HG03045 (cell line): ENCODE data around the gene PWWP2B.

ENCODE experiments used
- ATAC-seq: cut with Tn5 transposase; IDR thresholded peaks from one replicate; pipeline ENCODE4 v1.9.1; 2021; ENCODE audit warnings: mild to moderate bottlenecking, moderate library complexity; ENCODE audit not compliant: unreplicated experiment

The PWWP2B gene

GRCh38 chr10:132406181-132406580 is 9.2 kb downstream of the PWWP2B start:
- ATAC-seq: no peak

- ATAC-seq: no peak
Measured at GRCh38 chr10:132406750-132407149, 9.8 kb downstream of the PWWP2B start.

GRCh38 chr10:132407243-132407746 is 10.3 kb downstream of the PWWP2B start:
- ATAC-seq: no peak

GRCh38 chr10:132407846-132408278 is 10.9 kb downstream of the PWWP2B start:
- no peak for ATAC-seq

GRCh38 chr10:132408367-132408781 is 11.4 kb downstream of the PWWP2B start:
- ATAC-seq: no peak

GRCh38 chr10:132408823-132409666 is 12.0 kb downstream of the PWWP2B start:
- ATAC-seq: no peak

- ATAC-seq: no peak
Measured at GRCh38 chr10:132409667-132410028, 12.6 kb downstream of the PWWP2B start.

- no peak for ATAC-seq
Measured at GRCh38 chr10:132410056-132410778, 13.2 kb downstream of the PWWP2B start.

- no peak for ATAC-seq
Measured at GRCh38 chr10:132410779-132411532, 14.0 kb downstream of the PWWP2B start.

- no peak for ATAC-seq
Measured at GRCh38 chr10:132411561-132412253, 14.7 kb downstream of the PWWP2B start.

- no peak for ATAC-seq
Measured at GRCh38 chr10:132412316-132413192, 15.6 kb downstream of the PWWP2B start.

GRCh38 chr10:132413226-132414205 is 16.5 kb downstream of the PWWP2B start:
- no peak for ATAC-seq

- ATAC-seq: no peak
Measured at GRCh38 chr10:132414402-132415016, 17.5 kb downstream of the PWWP2B start.

GRCh38 chr10:132415255-132415654 is 18.3 kb downstream of the PWWP2B start:
- ATAC-seq: no peak

- ATAC-seq: no peak
Measured at GRCh38 chr10:132415956-132416355, 19.0 kb downstream of the PWWP2B start.

GRCh38 chr10:132416566-132417256 is 19.7 kb downstream of the PWWP2B start:
- no peak for ATAC-seq

GRCh38 chr10:132417257-132417910 is 20.4 kb downstream of the PWWP2B start:
- no peak for ATAC-seq
